OCI-LY3 (cell line): ENCODE data around the gene SSTR1.
"Not testable (repeated sequence)": the region's sequence is repeated elsewhere in the genome, so short reads cannot be mapped to it uniquely, and the experiment has no call there.

Experiments
- H2AFZ ChIP-seq: fragments of 200-600, 300-600 bp; shearing (Covaris generic); 2 replicates; pipeline ENCODE4 v1.6.0; 2014; ENCODE audit warnings: antibody characterized with exemption, low read depth, low read length
- H3K27ac ChIP-seq: fragments of 200-600, 300-600 bp; sonication (generic); 2 replicates; pipeline ENCODE4 v1.5.1; 2014; ENCODE audit warnings: mild to moderate bottlenecking, low read length, moderate library complexity, mixed read lengths
- H3K27me3 ChIP-seq: fragments of 200-600, 300-600 bp; sonication (generic); 2 replicates; pipeline ENCODE4 v1.6.1; 2014; ENCODE audit warnings: low read depth, low read length, mixed read lengths
- H3K36me3 ChIP-seq: fragments of 200-600, 300-600 bp; sonication (generic); replicated peaks from 2 replicates; pipeline ENCODE3; 2014; ENCODE audit warnings: low read depth, low read length, mixed read lengths
- H3K4me1 ChIP-seq: fragments of 300-600, 200-600 bp; sonication (generic); 2 replicates; pipeline ENCODE4 v1.6.1; 2014; ENCODE audit warnings: low read length, mixed read lengths
- H3K4me2 ChIP-seq: fragments of 200-600, 300-600 bp; sonication (generic); 2 replicates; pipeline ENCODE4 v1.6.1; 2014; ENCODE audit warnings: low read length, mixed read lengths
- H3K4me3 ChIP-seq: fragments of 300-600, 200-600 bp; sonication (generic); 2 replicates; pipeline ENCODE4 v1.5.1; 2014; ENCODE audit warnings: antibody characterized with exemption, mild to moderate bottlenecking, low read length, moderate library complexity
- H3K79me2 ChIP-seq: fragments of 300-600, 200-600 bp; shearing (Covaris generic); 2 replicates; pipeline ENCODE4 v1.6.1; 2014; ENCODE audit warnings: mild to moderate bottlenecking, low read length, mixed read lengths
- H3K9ac ChIP-seq: fragments of 300-600, 200-600 bp; shearing (Covaris generic); 2 replicates; pipeline ENCODE4 v1.6.0; 2014; ENCODE audit warnings: mild to moderate bottlenecking, low read length, moderate library complexity
- H3K9me3 ChIP-seq: fragments of 200-600, 300-600 bp; shearing (Covaris generic); 2 replicates; pipeline ENCODE4 v1.6.1; 2014; ENCODE audit warnings: low read length, mixed read lengths; ENCODE audit not compliant: insufficient read depth
- H4K20me1 ChIP-seq: fragments of 200-600, 300-600 bp; sonication (generic); 2 replicates; pipeline ENCODE4 v1.6.1; 2016; ENCODE audit warnings: low read length, mixed read lengths; ENCODE audit not compliant: insufficient read depth
- CTCF ChIP-seq: fragments of 200-600, 300-600 bp; sonication (generic); IDR thresholded peaks from 2 replicates; pipeline ENCODE4 v1.5.1; 2014; ENCODE audit warnings: antibody characterized with exemption, low read length, low read depth
- EZH2phosphoT487 ChIP-seq: fragments of 200-600 bp; shearing (Covaris generic); IDR thresholded peaks from 2 replicates; pipeline ENCODE4 v1.6.1; 2018; ENCODE audit warnings: antibody characterized with exemption, mixed run types, low read depth

The SSTR1 gene

GRCh38 chr14:38185671-38186070, 22.0 kb upstream of the SSTR1 start:
- Histone ChIP-seq H3K27me3 (no peaks in the 10 kb centered on the region), H3K9ac (no peak overlapping the region), H2AFZ (no peak overlapping the region), H3K79me2 (no peaks in the 10 kb centered on the region), H3K9me3 (no peaks in the 10 kb centered on the region), H3K4me3 (no peak overlapping the region), H3K27ac (no peak overlapping the region), H4K20me1 (no peaks in the 10 kb centered on the region), H3K4me2 (no peak overlapping the region), H3K36me3 (no peaks in the 10 kb centered on the region), H3K4me1 (peaks cover 5% of the 10 kb centered on the region; the same call in 1 of the 2 replicates)
- TF ChIP-seq EZH2phosphoT487 (no peak), CTCF (no peak)

GRCh38 chr14:38186216-38186615, 21.5 kb upstream of the SSTR1 start:
- TF ChIP-seq EZH2phosphoT487 (no peak), CTCF (no peak)
- Histone ChIP-seq H2AFZ (no peak overlapping the region), H3K9ac (no peak overlapping the region), H3K4me1 (peaks cover 5% of the 10 kb centered on the region; the same call in 1 of the 2 replicates), H3K79me2 (no peaks in the 10 kb centered on the region), H3K4me3 (no peak overlapping the region), H3K9me3 (no peaks in the 10 kb centered on the region), H3K4me2 (no peak overlapping the region), H3K27ac (no peak overlapping the region), H3K36me3 (no peaks in the 10 kb centered on the region), H4K20me1 (no peaks in the 10 kb centered on the region), H3K27me3 (no peaks in the 10 kb centered on the region)

DNA sequence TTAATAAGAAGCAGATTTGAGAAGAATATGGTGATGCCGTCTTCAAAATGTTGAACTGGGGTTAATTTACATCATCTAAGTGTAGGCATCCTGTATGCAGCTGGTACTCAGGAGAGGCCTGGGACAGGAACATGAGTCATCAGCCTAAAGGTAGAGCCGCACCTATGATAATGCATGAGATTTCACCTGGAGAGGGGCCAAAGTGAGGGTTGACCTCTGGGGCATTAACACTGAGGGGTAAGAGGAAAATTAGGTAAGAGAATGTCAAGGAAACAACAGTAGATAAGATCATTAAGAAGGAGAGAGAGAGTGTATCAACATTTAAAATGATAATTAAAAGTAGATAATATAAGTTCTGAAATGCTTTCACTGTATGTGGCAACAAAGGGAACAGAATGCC, 20.2 kb upstream of the SSTR1 start:
- Histone ChIP-seq H3K9me3 (no peaks in the 10 kb centered on the region), H3K4me3 (no peak overlapping the region), H3K27ac (no peak overlapping the region), H3K4me1 (peaks cover 5% of the 10 kb centered on the region; the same call in 1 of the 2 replicates), H4K20me1 (no peaks in the 10 kb centered on the region), H3K79me2 (no peaks in the 10 kb centered on the region), H2AFZ (no peak overlapping the region), H3K9ac (no peak overlapping the region), H3K4me2 (no peak overlapping the region), H3K27me3 (no peaks in the 10 kb centered on the region), H3K36me3 (no peaks in the 10 kb centered on the region)
- TF ChIP-seq CTCF (no peak), EZH2phosphoT487 (no peak)

GRCh38 chr14:38189930-38190726, 17.6 kb upstream of the SSTR1 start:
- Histone ChIP-seq H3K4me2 (no peak overlapping the region), H3K27me3 (no peaks in the 10 kb centered on the region), H3K9ac (no peak overlapping the region), H2AFZ (no peak overlapping the region), H3K36me3 (no peaks in the 10 kb centered on the region), H3K79me2 (no peaks in the 10 kb centered on the region), H3K9me3 (no peaks in the 10 kb centered on the region), H3K4me3 (no peak overlapping the region), H3K27ac (no peak overlapping the region), H3K4me1 (no peaks in the 10 kb centered on the region), H4K20me1 (no peaks in the 10 kb centered on the region)
- TF ChIP-seq EZH2phosphoT487 (no peak), CTCF (no peak)

- H3K4me2 ChIP-seq, H3K36me3 ChIP-seq, H2AFZ ChIP-seq, H4K20me1 ChIP-seq, H3K9ac ChIP-seq, H3K27ac ChIP-seq, H3K27me3 ChIP-seq, H3K9me3 ChIP-seq, H3K79me2 ChIP-seq, H3K4me1 ChIP-seq, H3K4me3 ChIP-seq: not testable (repeated sequence)
Observed at GRCh38 chr14:38190846-38191245, 16.9 kb upstream of the SSTR1 start.

DNA sequence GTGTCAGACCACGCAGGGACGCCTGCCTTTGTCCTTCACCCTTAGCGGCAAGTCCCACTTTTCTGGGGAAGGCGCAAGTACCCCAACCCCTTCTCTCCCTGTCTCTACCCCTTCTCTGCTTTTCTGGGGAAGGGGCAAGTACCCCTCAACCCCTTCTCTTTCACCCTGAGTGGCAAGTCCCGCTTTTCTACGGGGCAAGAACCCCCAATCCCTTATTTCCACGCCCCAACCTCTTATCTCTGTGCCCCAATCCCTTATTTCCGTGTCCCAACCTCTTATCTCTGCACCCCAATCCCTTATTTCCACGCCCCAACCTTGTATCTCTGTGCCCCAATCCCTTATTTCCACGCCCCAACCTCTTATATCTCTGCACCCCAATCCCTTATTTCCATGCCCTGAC, 16.2 kb upstream of the SSTR1 start:
- not testable (repeated sequence) for H4K20me1 ChIP-seq, H3K36me3 ChIP-seq, H2AFZ ChIP-seq, H3K79me2 ChIP-seq, H3K4me3 ChIP-seq, H3K27me3 ChIP-seq, H3K9ac ChIP-seq, H3K9me3 ChIP-seq, H3K27ac ChIP-seq, H3K4me1 ChIP-seq, H3K4me2 ChIP-seq
